Measurements from ENCODE around the gene AGAP3. TPM values are rescaled to one million over a fixed set of nuclear protein-coding genes. Genes with fewer than 3 reads are reported as not detected.

AGAP3 gene
- total RNA-seq, 4 donors from 2014 or later = 34.6 to 53.0 (median 47.9) TPM

DNA sequence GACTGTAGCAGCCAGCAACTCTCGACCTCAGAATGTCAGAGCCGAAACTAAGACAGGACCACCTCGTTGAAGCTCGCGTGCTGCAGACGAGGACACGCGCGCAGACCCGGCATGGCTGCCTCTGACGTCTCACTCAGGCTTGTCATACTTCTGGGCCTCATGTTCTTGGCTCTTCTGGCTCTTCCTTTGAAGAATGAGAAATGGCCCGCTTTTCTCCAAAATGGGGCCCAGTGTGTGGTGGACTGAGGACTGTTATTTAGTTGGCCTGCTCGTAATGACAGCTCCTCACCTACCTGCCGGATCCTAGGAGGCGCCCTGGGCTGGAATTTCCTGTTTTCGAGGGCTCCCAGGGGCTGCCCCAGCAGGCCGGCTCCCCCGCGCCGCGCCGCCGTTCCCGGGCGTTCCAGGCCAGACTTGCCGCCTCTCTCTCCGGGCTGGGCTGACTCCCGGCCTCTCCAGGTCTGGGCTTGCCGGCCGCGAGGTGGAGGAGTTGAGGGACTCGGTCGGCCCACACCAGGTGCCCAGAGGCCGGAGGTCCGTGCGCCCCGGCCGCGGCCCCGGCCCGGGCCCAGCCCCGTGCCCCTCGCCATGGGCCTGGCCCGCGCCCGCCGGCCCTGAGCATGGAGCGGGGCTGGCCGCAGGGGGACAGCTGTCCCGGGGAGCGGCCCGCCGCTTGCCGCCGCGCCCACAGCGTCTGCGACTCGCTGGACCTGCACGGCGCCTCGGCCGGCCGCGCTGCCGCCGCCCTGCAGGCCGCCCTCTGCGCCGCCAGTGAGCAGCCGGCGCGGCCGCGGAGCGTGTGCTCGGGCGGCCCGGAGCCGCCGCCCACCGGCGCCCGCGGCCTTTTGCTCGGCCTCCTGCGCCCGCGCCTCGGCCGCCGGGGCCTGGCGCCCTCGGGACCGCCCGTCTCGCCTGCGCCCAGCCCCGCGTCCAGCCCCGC is 28.1 kb downstream of the AGAP3 start:
- TF ChIP-seq, protein P1, sequence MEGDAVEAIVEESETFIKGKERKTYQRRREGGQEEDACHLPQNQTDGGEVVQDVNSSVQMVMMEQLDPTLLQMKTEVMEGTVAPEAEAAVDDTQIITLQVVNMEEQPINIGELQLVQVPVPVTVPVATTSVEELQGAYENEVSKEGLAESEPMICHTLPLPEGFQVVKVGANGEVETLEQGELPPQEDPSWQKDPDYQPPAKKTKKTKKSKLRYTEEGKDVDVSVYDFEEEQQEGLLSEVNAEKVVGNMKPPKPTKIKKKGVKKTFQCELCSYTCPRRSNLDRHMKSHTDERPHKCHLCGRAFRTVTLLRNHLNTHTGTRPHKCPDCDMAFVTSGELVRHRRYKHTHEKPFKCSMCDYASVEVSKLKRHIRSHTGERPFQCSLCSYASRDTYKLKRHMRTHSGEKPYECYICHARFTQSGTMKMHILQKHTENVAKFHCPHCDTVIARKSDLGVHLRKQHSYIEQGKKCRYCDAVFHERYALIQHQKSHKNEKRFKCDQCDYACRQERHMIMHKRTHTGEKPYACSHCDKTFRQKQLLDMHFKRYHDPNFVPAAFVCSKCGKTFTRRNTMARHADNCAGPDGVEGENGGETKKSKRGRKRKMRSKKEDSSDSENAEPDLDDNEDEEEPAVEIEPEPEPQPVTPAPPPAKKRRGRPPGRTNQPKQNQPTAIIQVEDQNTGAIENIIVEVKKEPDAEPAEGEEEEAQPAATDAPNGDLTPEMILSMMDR (IDR thresholded peaks at IDR 0.05) = no peak
- no peak for ATAC-seq (ENCODE audit: low FRiP score)
- no peak for DNase-seq (ENCODE audit: low spot score)

DNA sequence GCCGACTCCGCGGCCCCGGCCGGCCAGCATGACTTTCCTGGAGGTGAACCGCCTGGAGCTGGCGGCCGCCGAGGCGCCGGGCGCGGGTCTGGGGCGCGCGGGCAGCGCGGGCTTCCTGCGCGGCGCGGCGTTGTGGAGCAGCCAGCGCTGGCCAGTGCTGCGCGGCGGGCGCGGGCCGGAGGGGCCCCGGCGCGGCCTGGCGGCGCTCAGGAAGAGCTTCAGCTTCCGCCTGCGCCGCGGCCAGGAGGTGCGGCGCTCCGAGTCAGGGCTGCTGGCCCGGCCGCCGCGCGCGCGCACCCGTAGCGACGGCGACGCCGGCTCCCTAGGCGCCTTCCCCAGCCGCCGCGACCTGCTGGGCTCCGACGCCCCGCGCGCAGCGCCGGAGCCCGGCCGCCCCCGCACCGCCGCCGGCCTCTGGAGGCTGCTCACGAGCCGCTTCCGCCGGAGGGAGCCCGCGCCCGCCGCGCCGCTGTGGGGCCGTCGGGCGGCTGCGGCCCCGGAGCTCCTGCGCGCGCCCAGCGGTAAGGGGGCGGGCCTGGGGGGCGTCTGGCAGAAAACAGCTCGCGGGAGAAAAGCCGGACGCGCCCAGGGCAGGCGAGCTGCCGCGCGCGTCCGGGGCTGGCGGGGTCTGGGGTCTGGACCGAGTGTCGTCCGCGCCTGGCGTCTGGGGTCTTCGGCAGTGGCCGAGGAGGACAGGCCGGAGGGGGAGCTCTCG is 29.0 kb downstream of the AGAP3 start:
- no peak for DNase-seq (ENCODE audit: low spot score)
- peak; percentile 35 for ATAC-seq (ENCODE audit: low FRiP score)
- TF ChIP-seq, protein P1 (IDR thresholded peaks at IDR 0.05) = no peak

DNA sequence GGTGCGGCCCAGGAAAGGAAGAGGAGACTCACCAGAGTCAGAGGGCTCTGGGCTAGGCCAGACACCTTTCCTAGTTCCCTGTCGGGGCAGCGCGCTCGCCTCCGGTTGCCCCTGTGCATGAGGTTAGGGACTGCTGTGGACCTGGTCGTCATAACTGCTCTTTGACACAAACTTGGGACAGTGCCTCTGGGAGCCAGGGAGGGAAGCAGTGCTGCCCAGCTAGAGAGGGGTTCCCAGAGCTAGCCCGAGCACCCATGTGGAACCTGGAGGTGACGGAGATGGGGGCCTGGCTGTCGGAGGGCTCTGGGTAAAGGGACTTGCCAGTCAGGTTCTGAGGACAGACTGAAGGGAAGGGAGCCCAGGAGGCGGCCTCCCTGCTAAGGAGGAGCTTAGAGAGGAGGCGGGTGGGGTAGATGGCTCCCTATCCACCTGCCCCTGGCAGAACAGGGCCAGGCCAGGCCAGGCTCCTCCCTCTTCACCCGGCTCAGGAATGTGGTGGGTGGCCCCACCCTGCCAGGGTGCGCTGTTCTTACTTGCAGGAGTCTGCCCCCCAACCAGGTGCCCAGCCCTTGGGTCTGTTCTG is 29.7 kb downstream of the AGAP3 start:
- ATAC-seq (ENCODE audit: low FRiP score) (peak; percentile 36), DNase-seq (ENCODE audit: low spot score) (no peak)
- TF ChIP-seq, protein P1 (IDR thresholded peaks at IDR 0.05) = no peak

DNA sequence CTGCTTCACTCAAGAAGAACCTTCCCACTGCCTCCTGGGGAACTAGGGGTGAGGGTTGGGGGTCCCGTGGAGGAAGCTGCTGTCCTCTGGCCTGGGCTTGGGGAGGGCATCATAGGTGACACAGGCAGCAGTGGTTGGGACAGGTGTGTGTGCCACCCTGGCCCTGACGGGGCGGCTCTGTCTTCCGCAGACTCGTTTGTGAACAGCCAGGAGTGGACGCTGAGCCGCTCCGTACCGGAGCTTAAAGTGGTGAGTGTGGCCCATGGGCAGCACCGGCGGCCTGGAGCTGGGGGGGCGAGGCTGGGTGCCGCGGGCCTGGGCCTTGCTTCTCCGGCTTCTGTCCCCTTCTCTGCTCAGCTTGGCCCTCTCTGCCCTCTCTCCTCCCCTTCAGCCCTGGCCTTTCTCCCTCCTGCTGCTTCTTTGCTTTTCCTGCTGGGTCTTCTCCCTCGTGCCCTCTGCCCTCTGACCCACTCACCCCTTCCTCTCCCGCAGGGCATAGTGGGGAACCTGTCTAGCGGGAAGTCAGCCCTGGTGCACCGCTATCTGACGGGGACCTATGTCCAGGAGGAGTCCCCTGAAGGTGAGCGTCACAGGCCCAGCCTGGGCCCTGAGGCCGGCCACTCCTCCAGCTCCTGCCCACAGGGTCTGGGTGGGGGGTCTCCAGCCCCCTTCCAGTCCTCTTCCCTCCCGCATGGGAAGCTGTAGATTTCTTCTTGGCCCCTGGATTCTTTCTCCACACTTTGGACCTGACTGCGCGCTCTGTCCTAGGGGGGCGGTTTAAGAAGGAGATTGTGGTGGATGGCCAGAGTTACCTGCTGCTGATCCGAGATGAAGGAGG is 30.5 kb downstream of the AGAP3 start:
- DNase-seq (ENCODE audit: low spot score) (no peak), ATAC-seq (ENCODE audit: low FRiP score) (no peak)
- TF ChIP-seq, protein P1 (IDR thresholded peaks at IDR 0.05) = no peak

DNA sequence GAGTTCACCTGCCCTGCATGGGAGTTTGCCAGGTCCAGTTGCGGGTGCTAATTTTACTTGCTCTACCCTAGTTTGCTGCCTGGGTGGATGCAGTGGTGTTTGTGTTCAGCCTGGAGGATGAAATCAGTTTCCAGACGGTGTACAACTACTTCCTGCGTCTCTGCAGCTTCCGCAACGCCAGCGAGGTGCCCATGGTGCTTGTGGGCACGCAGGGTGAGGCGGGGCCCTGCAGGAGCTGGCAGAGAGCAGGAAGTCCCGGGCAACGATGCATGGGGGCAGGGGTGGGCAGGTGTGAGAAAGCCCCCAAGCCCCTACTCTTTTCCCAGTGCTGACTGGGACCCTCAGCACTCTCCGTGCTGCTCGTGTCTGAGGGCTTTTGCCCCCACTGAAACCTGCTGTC is 31.3 kb downstream of the AGAP3 start:
- TF ChIP-seq, protein P1 (IDR thresholded peaks at IDR 0.05) = no peak
- ATAC-seq (ENCODE audit: low FRiP score) (no peak), DNase-seq (ENCODE audit: low spot score) (no peak)

Data from omental fat pad (tissue), 4 donors.